ENCODE measurements around the gene UNC13B. TPM values are rescaled to one million over a fixed set of nuclear protein-coding genes. Genes with fewer than 3 reads are reported as not detected.

UNC13B gene
- total and polyA plus RNA-seq, 2 experiments from 2014 or later = 7.1 to 24.3 TPM

DNA sequence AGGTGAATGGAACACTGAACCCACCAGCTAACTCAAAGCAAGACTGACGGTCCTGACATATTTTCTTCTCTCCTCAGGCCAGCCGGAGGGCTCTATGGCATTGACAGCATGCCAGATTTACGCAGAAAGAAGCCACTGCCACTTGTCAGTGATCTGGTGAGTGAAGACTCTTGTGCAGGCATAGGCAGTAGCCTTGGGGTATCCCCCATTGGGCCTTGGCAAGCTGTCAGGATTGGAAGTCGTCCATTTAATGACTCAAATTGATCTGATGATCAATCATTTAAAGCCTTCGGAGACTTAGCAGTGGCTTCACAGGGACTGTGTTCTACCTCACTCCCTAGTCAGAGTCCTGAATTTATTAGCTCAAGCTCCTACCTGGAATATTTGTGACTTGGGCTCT is 208.4 kb downstream of the UNC13B start:
- Histone ChIP-seq H3K9me2 (replicated peaks; ENCODE audit: insufficient read depth) (no peaks in the 10 kb centered on the region), H3K79me2 (no peaks in the 10 kb centered on the region), H2AFZ (no peak overlapping the region), H3K4me3 (no peak overlapping the region), H3K27me3 (no peaks in the 10 kb centered on the region), H4K20me1 (ENCODE audit: insufficient read depth, poor library complexity, severe bottlenecking) (no peaks in the 10 kb centered on the region), H3K27ac (no peak overlapping the region), H3K4me2 (no peak overlapping the region), H3K9me3 (ENCODE audit: low read depth) (no peaks in the 10 kb centered on the region), H3K36me3 (replicated peaks; ENCODE audit: insufficient read depth, low read depth) (no peaks in the 10 kb centered on the region), H3K4me1 (ENCODE audit: insufficient read depth) (no peaks in the 10 kb centered on the region)
- 95% methylated on average over 5 of the region's 5 CpGs for WGBS (ENCODE audit: low lambda C conversion rate, missing lambda C conversion rate)
- DNase-seq (ENCODE audit: low spot score) = no peak
- no peak for TF ChIP-seq EZH2 (IDR thresholded peaks at IDR 0.05; ENCODE audit: borderline replicate concordance)
- no peak for TF ChIP-seq EZH2phosphoT487 (IDR thresholded peaks at IDR 0.05; ENCODE audit: low read depth, severe bottlenecking, unreplicated experiment)
- TF ChIP-seq, protein P1, sequence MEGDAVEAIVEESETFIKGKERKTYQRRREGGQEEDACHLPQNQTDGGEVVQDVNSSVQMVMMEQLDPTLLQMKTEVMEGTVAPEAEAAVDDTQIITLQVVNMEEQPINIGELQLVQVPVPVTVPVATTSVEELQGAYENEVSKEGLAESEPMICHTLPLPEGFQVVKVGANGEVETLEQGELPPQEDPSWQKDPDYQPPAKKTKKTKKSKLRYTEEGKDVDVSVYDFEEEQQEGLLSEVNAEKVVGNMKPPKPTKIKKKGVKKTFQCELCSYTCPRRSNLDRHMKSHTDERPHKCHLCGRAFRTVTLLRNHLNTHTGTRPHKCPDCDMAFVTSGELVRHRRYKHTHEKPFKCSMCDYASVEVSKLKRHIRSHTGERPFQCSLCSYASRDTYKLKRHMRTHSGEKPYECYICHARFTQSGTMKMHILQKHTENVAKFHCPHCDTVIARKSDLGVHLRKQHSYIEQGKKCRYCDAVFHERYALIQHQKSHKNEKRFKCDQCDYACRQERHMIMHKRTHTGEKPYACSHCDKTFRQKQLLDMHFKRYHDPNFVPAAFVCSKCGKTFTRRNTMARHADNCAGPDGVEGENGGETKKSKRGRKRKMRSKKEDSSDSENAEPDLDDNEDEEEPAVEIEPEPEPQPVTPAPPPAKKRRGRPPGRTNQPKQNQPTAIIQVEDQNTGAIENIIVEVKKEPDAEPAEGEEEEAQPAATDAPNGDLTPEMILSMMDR (IDR thresholded peaks at IDR 0.05; ENCODE audit: poor library complexity) = no peak

GRCh38 chr9:35374436-35374835 is 212.6 kb downstream of the UNC13B start:
- no peaks in the 10 kb centered on the region for H3K9me3 ChIP-seq (ENCODE audit: low read depth)
- no peak overlapping the region for H3K4me2 ChIP-seq
- H3K9me2 ChIP-seq (replicated peaks; ENCODE audit: insufficient read depth) = no peaks in the 10 kb centered on the region
- DNase-seq (ENCODE audit: low spot score) = no peak
- no peaks in the 10 kb centered on the region for H3K79me2 ChIP-seq
- TF ChIP-seq EZH2phosphoT487 (IDR thresholded peaks at IDR 0.05; ENCODE audit: low read depth, severe bottlenecking, unreplicated experiment) (no peak), EZH2 (IDR thresholded peaks at IDR 0.05; ENCODE audit: borderline replicate concordance) (no peak)
- H2AFZ ChIP-seq = no peak overlapping the region
- H4K20me1 ChIP-seq (ENCODE audit: insufficient read depth, poor library complexity, severe bottlenecking) = no peaks in the 10 kb centered on the region
- H3K27ac ChIP-seq = no peak overlapping the region
- no peaks in the 10 kb centered on the region for H3K4me1 ChIP-seq (ENCODE audit: insufficient read depth)
- H3K4me3 ChIP-seq = no peak overlapping the region
- H3K36me3 ChIP-seq (replicated peaks; ENCODE audit: insufficient read depth, low read depth) = no peaks in the 10 kb centered on the region
- no peaks in the 10 kb centered on the region for H3K27me3 ChIP-seq

GRCh38 chr9:35374910-35375309 is 213.1 kb downstream of the UNC13B start:
- no peaks in the 10 kb centered on the region for H3K9me3 ChIP-seq (ENCODE audit: low read depth)

GRCh38 chr9:35380039-35380438 is 218.2 kb downstream of the UNC13B start:
- WGBS (ENCODE audit: low lambda C conversion rate, missing lambda C conversion rate) = 89% methylated on average over 4 of the region's 4 CpGs
- H3K4me1 ChIP-seq (ENCODE audit: insufficient read depth) = no peaks in the 10 kb centered on the region
- H3K36me3 ChIP-seq (replicated peaks; ENCODE audit: insufficient read depth, low read depth) = no peaks in the 10 kb centered on the region
- no peaks in the 10 kb centered on the region for H3K79me2 ChIP-seq
- DNase-seq (ENCODE audit: low spot score) = no peak
- H4K20me1 ChIP-seq (ENCODE audit: insufficient read depth, poor library complexity, severe bottlenecking) = no peaks in the 10 kb centered on the region
- no peaks in the 10 kb centered on the region for H3K27me3 ChIP-seq
- no peaks in the 10 kb centered on the region for H3K9me3 ChIP-seq (ENCODE audit: low read depth)
- H3K4me2 ChIP-seq = no peak overlapping the region
- no peaks in the 10 kb centered on the region for H3K9me2 ChIP-seq (replicated peaks; ENCODE audit: insufficient read depth)
- TF ChIP-seq EZH2phosphoT487 (IDR thresholded peaks at IDR 0.05; ENCODE audit: low read depth, severe bottlenecking, unreplicated experiment) (no peak), EZH2 (IDR thresholded peaks at IDR 0.05; ENCODE audit: borderline replicate concordance) (no peak)
- TF ChIP-seq, protein P1 (IDR thresholded peaks at IDR 0.05; ENCODE audit: poor library complexity) = no peak
- H3K4me3 ChIP-seq = no peak overlapping the region
- no peak overlapping the region for H2AFZ ChIP-seq
- no peak overlapping the region for H3K27ac ChIP-seq

More at GRCh38 chr9:35374910-35375309, 213.1 kb downstream of the UNC13B start:
- no peaks in the 10 kb centered on the region for H3K4me1 ChIP-seq (ENCODE audit: insufficient read depth)
- H3K4me2 ChIP-seq = no peak overlapping the region
- H3K36me3 ChIP-seq (replicated peaks; ENCODE audit: insufficient read depth, low read depth) = no peaks in the 10 kb centered on the region
- WGBS (ENCODE audit: low lambda C conversion rate, missing lambda C conversion rate) = 98% methylated on average over 5 of the region's 5 CpGs
- DNase-seq (ENCODE audit: low spot score) = no peak
- no peak overlapping the region for H3K4me3 ChIP-seq
- no peak overlapping the region for H2AFZ ChIP-seq
- no peaks in the 10 kb centered on the region for H3K79me2 ChIP-seq
- no peaks in the 10 kb centered on the region for H3K27me3 ChIP-seq
- no peaks in the 10 kb centered on the region for H4K20me1 ChIP-seq (ENCODE audit: insufficient read depth, poor library complexity, severe bottlenecking)
- TF ChIP-seq EZH2phosphoT487 (IDR thresholded peaks at IDR 0.05; ENCODE audit: low read depth, severe bottlenecking, unreplicated experiment) = no peak
- no peak for TF ChIP-seq EZH2 (IDR thresholded peaks at IDR 0.05; ENCODE audit: borderline replicate concordance)
- TF ChIP-seq, protein P1 (IDR thresholded peaks at IDR 0.05; ENCODE audit: poor library complexity) = no peak
- H3K27ac ChIP-seq = no peak overlapping the region
- no peaks in the 10 kb centered on the region for H3K9me2 ChIP-seq (replicated peaks; ENCODE audit: insufficient read depth)
